ENCODE measurements around the gene SLC39A11. TPM values are rescaled to one million over a fixed set of nuclear protein-coding genes. Genes with fewer than 3 reads are reported as not detected.

SLC39A11 gene
- polyA plus RNA-seq, 3 donors, result 16.6 to 27.9 (median 26.6) TPM

- no peak overlapping the region for H3K27ac ChIP-seq (ENCODE audit: low read depth in 1 of 2, low read length in 2 of 2)
- no peaks in the 10 kb centered on the region for H3K79me2 ChIP-seq (ENCODE audit: insufficient read depth, low read length)
- H2AFZ ChIP-seq (ENCODE audit: insufficient read depth, low read depth, low read length, poor library complexity, severe bottlenecking), result no peak overlapping the region
- H3K4me1 ChIP-seq (ENCODE audit: control insufficient read depth in 1 of 2, insufficient read depth in 2 of 2, low read length in 2 of 2), result no peaks in the 10 kb centered on the region
- no peaks in the 10 kb centered on the region for H4K20me1 ChIP-seq (ENCODE audit: insufficient read depth, low read length)
- no peak overlapping the region for H3K4me2 ChIP-seq (replicated peaks; ENCODE audit: extremely low read depth, low read length, poor library complexity, severe bottlenecking)
- WGBS (ENCODE audit: insufficient coverage), result 100% methylated on average over 1 of the region's 4 CpGs
- H3K4me3 ChIP-seq (replicated peaks in 1 of 3; ENCODE audit: low read depth in 2 of 3, low read length in 3 of 3), result no peak overlapping the region
- H3K36me3 ChIP-seq (replicated peaks in 1 of 2; ENCODE audit: control insufficient read depth in 1 of 2, insufficient read depth in 2 of 2, low read length in 2 of 2), result peaks cover 43 to 57% of the 10 kb centered on the region in 2 donors
- TF ChIP-seq, protein P1, sequence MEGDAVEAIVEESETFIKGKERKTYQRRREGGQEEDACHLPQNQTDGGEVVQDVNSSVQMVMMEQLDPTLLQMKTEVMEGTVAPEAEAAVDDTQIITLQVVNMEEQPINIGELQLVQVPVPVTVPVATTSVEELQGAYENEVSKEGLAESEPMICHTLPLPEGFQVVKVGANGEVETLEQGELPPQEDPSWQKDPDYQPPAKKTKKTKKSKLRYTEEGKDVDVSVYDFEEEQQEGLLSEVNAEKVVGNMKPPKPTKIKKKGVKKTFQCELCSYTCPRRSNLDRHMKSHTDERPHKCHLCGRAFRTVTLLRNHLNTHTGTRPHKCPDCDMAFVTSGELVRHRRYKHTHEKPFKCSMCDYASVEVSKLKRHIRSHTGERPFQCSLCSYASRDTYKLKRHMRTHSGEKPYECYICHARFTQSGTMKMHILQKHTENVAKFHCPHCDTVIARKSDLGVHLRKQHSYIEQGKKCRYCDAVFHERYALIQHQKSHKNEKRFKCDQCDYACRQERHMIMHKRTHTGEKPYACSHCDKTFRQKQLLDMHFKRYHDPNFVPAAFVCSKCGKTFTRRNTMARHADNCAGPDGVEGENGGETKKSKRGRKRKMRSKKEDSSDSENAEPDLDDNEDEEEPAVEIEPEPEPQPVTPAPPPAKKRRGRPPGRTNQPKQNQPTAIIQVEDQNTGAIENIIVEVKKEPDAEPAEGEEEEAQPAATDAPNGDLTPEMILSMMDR (IDR thresholded peaks at IDR 0.05), result no peak
- H3K9me3 ChIP-seq (replicated peaks in 1 of 2; ENCODE audit: control insufficient read depth in 1 of 2, insufficient read depth in 1 of 2, low read length in 2 of 2), result no peaks in the 10 kb centered on the region
- H3K9me3 Mint-ChIP-seq, result peaks cover 0 to 2% (median 0%) of the 10 kb centered on the region in 7 donors
- H3K36me3 Mint-ChIP-seq, result peaks cover 46 to 59% of the 10 kb centered on the region in 2 donors
- no peak overlapping the region for H3K9ac ChIP-seq (ENCODE audit: insufficient read depth, low read length, poor library complexity, severe bottlenecking)
- intact Hi-C loops (cut with micrococcal nuclease), result no loop called here
- H3K4me1 Mint-ChIP-seq, result no peaks in the 10 kb centered on the region
- no peak overlapping the region for H3K27ac Mint-ChIP-seq
- no peaks in the 10 kb centered on the region for H3K27me3 ChIP-seq (ENCODE audit: control insufficient read depth in 2 of 2, insufficient read depth in 2 of 2, low read length in 2 of 2)
- no peaks in the 10 kb centered on the region for H3K27me3 Mint-ChIP-seq (ENCODE audit: low read depth in 3 of 3)
- no peak for DNase-seq
- no peak overlapping the region for H3K4me3 Mint-ChIP-seq
Measured at GRCh38 chr17:72737151-72737690, 355.3 kb downstream of the SLC39A11 start.

DNA sequence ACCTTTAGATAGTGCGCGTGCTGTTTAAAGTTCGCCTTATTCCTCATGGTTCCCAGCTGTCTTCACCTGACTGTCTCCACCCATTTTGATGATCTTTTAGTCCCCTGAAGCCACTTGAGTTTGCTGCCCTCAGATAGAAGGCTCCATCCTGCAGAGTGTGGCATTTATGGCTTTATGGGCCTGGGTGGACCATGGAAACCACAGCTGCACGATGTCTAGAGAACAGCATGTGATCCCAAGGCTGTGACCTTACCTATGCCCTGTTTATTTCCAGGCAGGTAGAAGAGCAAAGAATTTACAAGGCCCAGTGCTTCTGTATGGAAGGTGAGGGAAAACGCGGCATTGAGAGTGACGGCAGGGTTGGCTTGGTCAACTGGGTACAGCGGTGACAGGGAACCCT lies 356.9 kb downstream of the SLC39A11 start:
- Mint-ChIP-seq H3K9me3 (peaks cover 0 to 2% (median 0%) of the 10 kb centered on the region in 7 donors), H3K4me3 (no peak overlapping the region), H3K27ac (no peak overlapping the region), H3K27me3 (ENCODE audit: low read depth in 3 of 3) (no peaks in the 10 kb centered on the region), H3K4me1 (no peaks in the 10 kb centered on the region), H3K36me3 (peaks cover 51 to 63% of the 10 kb centered on the region in 2 donors)
- Histone ChIP-seq H3K9me3 (replicated peaks in 1 of 2; ENCODE audit: control insufficient read depth in 1 of 2, insufficient read depth in 1 of 2, low read length in 2 of 2) (no peaks in the 10 kb centered on the region), H3K36me3 (replicated peaks in 1 of 2; ENCODE audit: control insufficient read depth in 1 of 2, insufficient read depth in 2 of 2, low read length in 2 of 2) (peaks cover 43 to 58% of the 10 kb centered on the region in 2 donors), H3K4me1 (ENCODE audit: control insufficient read depth in 1 of 2, insufficient read depth in 2 of 2, low read length in 2 of 2) (no peaks in the 10 kb centered on the region), H4K20me1 (ENCODE audit: insufficient read depth, low read length) (no peaks in the 10 kb centered on the region), H3K4me2 (replicated peaks; ENCODE audit: extremely low read depth, low read length, poor library complexity, severe bottlenecking) (no peak overlapping the region), H3K4me3 (replicated peaks in 1 of 3; ENCODE audit: low read depth in 2 of 3, low read length in 3 of 3) (no peak overlapping the region), H2AFZ (ENCODE audit: insufficient read depth, low read depth, low read length, poor library complexity, severe bottlenecking) (no peak overlapping the region), H3K27ac (ENCODE audit: low read depth in 1 of 2, low read length in 2 of 2) (no peak overlapping the region), H3K79me2 (ENCODE audit: insufficient read depth, low read length) (no peaks in the 10 kb centered on the region), H3K9ac (ENCODE audit: insufficient read depth, low read length, poor library complexity, severe bottlenecking) (no peak overlapping the region), H3K27me3 (ENCODE audit: control insufficient read depth in 2 of 2, insufficient read depth in 2 of 2, low read length in 2 of 2) (no peaks in the 10 kb centered on the region)
- no peak for DNase-seq
- intact Hi-C loops (cut with micrococcal nuclease), result no loop called here
- TF ChIP-seq, protein P1 (IDR thresholded peaks at IDR 0.05), result no peak
- WGBS (ENCODE audit: insufficient coverage), result 94% methylated on average over 8 of the region's 8 CpGs
